HepG2 (cell line): ENCODE measurements around the gene CLIC6. TPM values are rescaled to one million over a fixed set of nuclear protein-coding genes. Genes with fewer than 3 reads are reported as not detected.

Experiments
- ATAC-seq: fragments of 200-7000 bp; cut with Tn5 transposase; 3 replicates; pipeline ENCODE4 v1.9.1; 2020; ENCODE audit warnings: mild to moderate bottlenecking, moderate library complexity
- BruUV-seq: library from RNA; stranded (reverse); fragments of 400-500 nt; replicated peaks from 2 replicates; lab custom pipeline; 2021; lab: Mats Ljungman, UMichigan
- CTCF ChIA-PET: fragments of 300-600 bp; formaldehyde crosslinking; extraction: SDS; loops from one replicate; lab custom pipeline; 2021; ENCODE audit warnings: low total read pairs, inconsistent platforms, low intra/inter-chr PET ratio; lab: Yijun Ruan, JAX
- POLR2A ChIA-PET: fragments of 350-600 bp; sonication (Branson Sonifier 250); formaldehyde crosslinking; loops from one replicate; lab custom pipeline; 2020; ENCODE audit warnings: antibody characterized with exemption, inconsistent platforms; lab: Yijun Ruan, JAX
- DNase-seq: peaks from one replicate; pipeline ENCODE4 v3.0.0-alpha.2; 2015; ENCODE audit warnings: low spot score
- FAIRE-seq: peaks from 3 replicates; lab custom pipeline; 2011; peaks lifted over from hg19 to GRCh38; lab: Jason Lieb, UNC
- H2AFZ ChIP-seq: one replicate; pipeline ENCODE4 v1.6.1; 2011; ENCODE audit warnings: low read length, inconsistent platforms
- H3K27ac ChIP-seq: fragments of 300-600 bp; 3 replicates; pipeline ENCODE4 v1.8.0; 2011; ENCODE audit warnings: mixed run types, mild to moderate bottlenecking, mixed read lengths, low read length, inconsistent platforms; ENCODE audit not compliant: insufficient read depth; ENCODE audit errors: extremely low read length
- H3K27me3 ChIP-seq, 2 experiments: fragments of 200-600 bp in 1 of 2; 2 replicates in 1 of 2; 3 replicates in 1 of 2; pipeline versions ENCODE4 v1.6.0 to v1.8.0; 2011; ENCODE audit warnings: low read length in 2 of 2, mild to moderate bottlenecking in 2 of 2, moderate library complexity in 2 of 2, inconsistent platforms in 1 of 2; ENCODE audit not compliant: insufficient read depth in 2 of 2, control insufficient read depth in 1 of 2
- H3K36me3 ChIP-seq, 2 experiments: fragments of 200-600 bp in 1 of 2; replicated peaks in 1 of 2; 2 replicates in 1 of 2; 3 replicates in 1 of 2; pipeline versions ENCODE4 v1.5.1 to v1.8.0; 2011; ENCODE audit warnings: low read length in 2 of 2, inconsistent platforms in 1 of 2; ENCODE audit not compliant: insufficient read depth in 2 of 2, control insufficient read depth in 1 of 2
- H3K4me1 ChIP-seq: 2 replicates; pipeline ENCODE4 v1.5.1; 2012; ENCODE audit warnings: low read length, inconsistent platforms; ENCODE audit not compliant: insufficient read depth
- H3K4me2 ChIP-seq: 2 replicates; pipeline ENCODE4 v1.6.0; 2011; ENCODE audit warnings: low read depth, low read length, inconsistent platforms
- H3K4me3 ChIP-seq, 3 experiments: fragments of 200-600 bp in 1 of 3; sonication (generic), shearing (Covaris generic) in 1 of 3; replicated peaks in 1 of 3; 2 replicates each; pipeline ENCODE4 v1.5.1; 2011 to 2016; ENCODE audit warnings: low read length in 3 of 3, inconsistent platforms in 2 of 3, low read depth in 2 of 3, mild to moderate bottlenecking in 2 of 3, control low read depth in 1 of 3, mixed read lengths in 1 of 3; ENCODE audit not compliant: insufficient read depth in 1 of 3
- H3K79me2 ChIP-seq: one replicate; pipeline ENCODE4 v1.6.1; 2011; ENCODE audit warnings: low read length, inconsistent platforms; ENCODE audit not compliant: insufficient read depth
- H3K9ac ChIP-seq: 2 replicates; pipeline ENCODE4 v1.6.0; 2011; ENCODE audit warnings: mild to moderate bottlenecking, low read depth, low read length, inconsistent platforms; ENCODE audit not compliant: insufficient read depth
- H3K9me3 ChIP-seq: 2 replicates; pipeline ENCODE4 v1.5.1; 2012; ENCODE audit warnings: mild to moderate bottlenecking, low read length
- H4K20me1 ChIP-seq: 2 replicates; pipeline ENCODE4 v1.6.0; 2011; ENCODE audit warnings: inconsistent platforms, mild to moderate bottlenecking, low read length, moderate library complexity; ENCODE audit not compliant: insufficient read depth
- NFATC3 ChIP-seq: sonication (generic); formaldehyde crosslinking; IDR thresholded peaks from 2 replicates; pipeline ENCODE4 v1.5.1; 2020; ENCODE audit warnings: mild to moderate bottlenecking, missing genetic modification reagents
- NR1H2 ChIP-seq: sonication (generic); formaldehyde crosslinking; IDR thresholded peaks from 2 replicates; pipeline ENCODE4 v1.8.1; 2022; ENCODE audit warnings: low read depth, missing genetic modification reagents, borderline replicate concordance
- U2AF1 ChIP-seq: fragments of 200-400 bp; formaldehyde crosslinking; optimal IDR thresholded peaks from 2 replicates; pipeline ENCODE3; 2017; ENCODE audit warnings: mild to moderate bottlenecking, low read depth, low read length
- ZBTB40 ChIP-seq, 2 experiments: fragments of 450-650 bp in 1 of 2; sonication (generic) in 1 of 2; formaldehyde crosslinking in 1 of 2; IDR thresholded peaks; 2 replicates each; pipeline versions ENCODE4 v1.6.1 to v1.8.0; 2016 to 2022; ENCODE audit warnings: antibody characterized with exemption in 1 of 2, mild to moderate bottlenecking in 1 of 2, missing genetic modification reagents in 1 of 2
- ZNF382 ChIP-seq: sonication (generic); formaldehyde crosslinking; IDR thresholded peaks from 2 replicates; pipeline ENCODE4 v1.5.0; 2020; ENCODE audit warnings: missing genetic modification reagents, mild to moderate bottlenecking, borderline replicate concordance
- WGBS: methylation state at CpG from one replicate; pipeline ENCODE4 v1.1.6; 2017; ENCODE audit warnings: low lambda C conversion rate; 5-methylcytosine and 5-hydroxymethylcytosine counted together
- in situ Hi-C: cut with HindIII; loops from 2 replicates; pipeline ENCODE4 v1.10.0; 2017; ENCODE audit warnings: low pct_unique_long_range_greater_than_20kb; ENCODE audit not compliant: extremely low pct_ligation_motif_present
- intact Hi-C: fragments of 100-400 bp; cut with micrococcal nuclease; formaldehyde crosslinking; loops from one replicate; pipeline ENCODE4 v1.10.0; 2022; ENCODE audit not compliant: unreplicated experiment
- polyA plus RNA-seq, 8 experiments: library from polyadenylated mRNA; depleted of rRNA in 3 of 8; stranded (reverse) in 7 of 8; unstranded in 1 of 8; fragments of >200 nt; fragmentation: Illumina TruSeq in 4 of 8; extraction: Trizol in 4 of 8; gene quantifications; 2 replicates each; pipeline versions ENCODE4 v1.2.1 to v1.2.3, GENCODE V29; 2011 to 2016; ENCODE audit warnings: low read depth in 4 of 8, missing spikeins in 1 of 8, mixed read lengths in 1 of 8; ENCODE audit not compliant: insufficient read depth in 1 of 8
- total RNA-seq, 5 experiments: library from RNA; depleted of rRNA; stranded (reverse); fragments of >200 nt; fragmentation: Illumina TruSeq; extraction: Trizol; gene quantifications; 2 replicates each; pipeline ENCODE4 v1.2.3, GENCODE V29; 2016; ENCODE audit warnings: low read depth in 1 of 5

Gene CLIC6
- total and polyA plus RNA-seq, 2 of the 13 experiments (the other 11 are each of a cell fraction or from before 2014, with no cell fraction given): not detected

GRCh38 chr21:34651642-34652041 lies 17.2 kb upstream of the CLIC6 start:
- Histone ChIP-seq H3K27ac (no peak overlapping the region), H3K9me3 (peaks cover 12% of the 10 kb centered on the region; the same call in 1 of the 2 replicates), H3K4me3 (no peak overlapping the region), H3K9ac (no peak overlapping the region), H3K79me2 (no peaks in the 10 kb centered on the region), H2AFZ (no peak overlapping the region), H3K4me1 (no peaks in the 10 kb centered on the region), H3K36me3 (no peaks in the 10 kb centered on the region), H3K4me2 (no peak overlapping the region), H3K27me3 (peaks cover 2 to 10% of the 10 kb centered on the region in 2 experiments; a peak in 3 of 5 replicates), H4K20me1 (no peaks in the 10 kb centered on the region)
- intact Hi-C loops: no loop called here
- no peak for FAIRE-seq
- BruUV-seq: no TSS peak
- ATAC-seq: no peak
- ChIA-PET CTCF (no interaction called here), POLR2A (no interaction called here)
- no peak for TF ChIP-seq U2AF1
- TF ChIP-seq NFATC3 (CRISPR knock-in tag): no peak
- TF ChIP-seq ZNF382 (CRISPR knock-in tag): peak; percentile 89
- TF ChIP-seq NR1H2 (CRISPR knock-in tag): no peak
- TF ChIP-seq ZBTB40 (IDR thresholded peaks at IDR 0.05): no peak
- no peak for TF ChIP-seq ZBTB40 (CRISPR knock-in tag; IDR thresholded peaks at IDR 0.05)
- no peak for DNase-seq
- in situ Hi-C loops: no loop called here
- WGBS: 29% methylated on average over 1 of the region's 1 CpG
